ENCODE measurements around the gene HOXA3. TPM values are rescaled to one million over a fixed set of nuclear protein-coding genes. Genes with fewer than 3 reads are reported as not detected.
A peak's percentile ranks its signal among the peaks of the same experiment; 100 is the strongest.

HOXA3 gene
- total and polyA plus RNA-seq, 2 of the 8 experiments (the other 6 are each of a cell fraction or from before 2014, with no cell fraction given): not detected

DNA sequence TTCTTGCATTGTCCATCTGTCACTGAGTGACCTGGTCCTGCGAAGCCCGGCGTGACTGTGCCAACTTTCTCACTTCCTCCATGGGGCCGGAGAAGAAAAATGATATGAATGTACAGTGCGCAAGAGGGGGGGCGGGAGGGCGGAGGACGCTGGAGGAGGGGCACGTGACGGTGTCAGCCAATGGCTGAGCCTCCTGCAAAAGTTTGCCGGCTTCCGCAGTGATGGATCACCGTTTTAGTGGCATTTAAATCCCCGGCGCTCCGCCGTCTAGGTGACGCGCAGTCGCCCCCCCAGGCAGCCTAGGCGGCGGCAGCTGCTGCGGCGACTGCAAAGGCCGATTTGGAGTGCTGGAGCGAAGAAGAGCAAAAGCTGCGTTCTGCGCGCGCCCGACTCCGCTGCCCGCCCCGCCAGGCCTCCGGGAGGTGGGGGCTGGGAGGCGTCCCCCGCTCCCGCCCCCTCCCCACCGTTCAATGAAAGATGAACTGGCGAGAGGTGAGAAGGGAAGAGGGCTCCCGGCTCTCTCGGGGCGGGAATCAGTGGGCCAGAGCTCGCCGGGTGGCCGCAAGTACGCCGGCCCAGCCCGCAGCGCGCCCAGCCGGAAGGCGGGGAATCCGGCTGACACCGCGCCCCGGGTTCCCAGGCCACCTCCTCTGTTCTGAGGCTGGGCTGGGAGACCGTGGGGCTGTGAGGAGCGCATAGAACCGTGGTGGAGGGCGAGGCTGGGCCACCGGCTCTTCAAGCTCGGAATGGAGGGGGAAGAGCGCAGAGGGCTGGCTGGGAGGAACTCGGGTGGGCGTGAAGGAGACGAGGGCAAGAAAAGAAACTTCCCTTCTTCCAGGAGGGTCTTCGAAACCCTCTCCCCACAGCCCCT lies 56.3 kb downstream of the HOXA3 start, which contains the start of gene HOXA1 (continued):
- TF ChIP-seq SAP30 (IDR thresholded peaks at IDR 0.05; ENCODE audit: insufficient read depth, insufficient replicate concordance, low read length) (no peak), HDAC2 (IDR thresholded peaks at IDR 0.05; ENCODE audit: borderline replicate concordance in 1 of 2, low read depth in 2 of 2, low read length in 2 of 2) (no peak), JUN (IDR thresholded peaks at IDR 0.05; ENCODE audit: low read depth, low read length) (no peak), PHF8 (conservative IDR thresholded peaks at IDR 0.05; ENCODE audit: low read depth, low read length) (no peak), SRF (IDR thresholded peaks at IDR 0.05; ENCODE audit: low read depth, low read length) (no peak), SIRT6 (IDR thresholded peaks at IDR 0.05; ENCODE audit: low read length) (no peak), KDM1A (IDR thresholded peaks at IDR 0.05; ENCODE audit: borderline replicate concordance, low read length) (0 out of 2 replicates have a peak, but pooled peaks have one; percentile 10), RXRA (IDR thresholded peaks at IDR 0.05; ENCODE audit: insufficient read depth, low read depth, low read length) (no peak), SIN3A (conservative IDR thresholded peaks at IDR 0.05 in 1 of 2, IDR thresholded peaks at IDR 0.05 in 1 of 2; ENCODE audit: low read depth in 1 of 2, low read length in 2 of 2) (0 out of 4 replicates have a peak, but pooled peaks of 1 of the 2 experiments have one; percentile 7), POLR2AphosphoS5 (IDR thresholded peaks at IDR 0.05; ENCODE audit: low read depth, low read length) (no peak), RBBP5 (IDR thresholded peaks at IDR 0.05; ENCODE audit: borderline replicate concordance, low read depth, low read length) (no peak), KDM5A (IDR thresholded peaks at IDR 0.05; ENCODE audit: low read length) (no peak), CHD1 (IDR thresholded peaks at IDR 0.05; ENCODE audit: low read depth, low read length) (no peak), GABPA (IDR thresholded peaks at IDR 0.05; ENCODE audit: borderline replicate concordance, insufficient read depth, low read length) (no peak), TAF7 (optimal IDR thresholded peaks at IDR 0.05; ENCODE audit: borderline replicate concordance, low read depth, low read length) (no peak), ZNF274 (IDR thresholded peaks at IDR 0.05; ENCODE audit: borderline replicate concordance, extremely low read depth, low read length) (no peak), GTF2F1 (IDR thresholded peaks at IDR 0.05; ENCODE audit: borderline replicate concordance, low read depth, low read length) (no peak)
- TF ChIP-seq, protein P1, sequence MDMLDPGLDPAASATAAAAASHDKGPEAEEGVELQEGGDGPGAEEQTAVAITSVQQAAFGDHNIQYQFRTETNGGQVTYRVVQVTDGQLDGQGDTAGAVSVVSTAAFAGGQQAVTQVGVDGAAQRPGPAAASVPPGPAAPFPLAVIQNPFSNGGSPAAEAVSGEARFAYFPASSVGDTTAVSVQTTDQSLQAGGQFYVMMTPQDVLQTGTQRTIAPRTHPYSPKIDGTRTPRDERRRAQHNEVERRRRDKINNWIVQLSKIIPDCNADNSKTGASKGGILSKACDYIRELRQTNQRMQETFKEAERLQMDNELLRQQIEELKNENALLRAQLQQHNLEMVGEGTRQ (IDR thresholded peaks at IDR 0.05; ENCODE audit: low read length): peak; percentile 87
- TF ChIP-seq, protein P2, sequence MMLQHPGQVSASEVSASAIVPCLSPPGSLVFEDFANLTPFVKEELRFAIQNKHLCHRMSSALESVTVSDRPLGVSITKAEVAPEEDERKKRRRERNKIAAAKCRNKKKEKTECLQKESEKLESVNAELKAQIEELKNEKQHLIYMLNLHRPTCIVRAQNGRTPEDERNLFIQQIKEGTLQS (IDR thresholded peaks at IDR 0.05; ENCODE audit: insufficient read depth, low read depth, low read length): peak; percentile 80
- TF ChIP-seq, protein P3, sequence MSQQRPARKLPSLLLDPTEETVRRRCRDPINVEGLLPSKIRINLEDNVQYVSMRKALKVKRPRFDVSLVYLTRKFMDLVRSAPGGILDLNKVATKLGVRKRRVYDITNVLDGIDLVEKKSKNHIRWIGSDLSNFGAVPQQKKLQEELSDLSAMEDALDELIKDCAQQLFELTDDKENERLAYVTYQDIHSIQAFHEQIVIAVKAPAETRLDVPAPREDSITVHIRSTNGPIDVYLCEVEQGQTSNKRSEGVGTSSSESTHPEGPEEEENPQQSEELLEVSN (IDR thresholded peaks at IDR 0.05): no peak
